C4-2B (cell line): ENCODE results near the gene TBC1D22A.

Experiments used
- CTCF ChIP-seq: fragments of 450-650 bp; conservative IDR thresholded peaks from 2 replicates; pipeline ENCODE4 v1.5.1; 2017; ENCODE audit warnings: mild to moderate bottlenecking
- ZFX ChIP-seq: fragments of 450-650 bp; IDR thresholded peaks from 2 replicates; pipeline ENCODE4 v1.6.1; 2017

DNA sequence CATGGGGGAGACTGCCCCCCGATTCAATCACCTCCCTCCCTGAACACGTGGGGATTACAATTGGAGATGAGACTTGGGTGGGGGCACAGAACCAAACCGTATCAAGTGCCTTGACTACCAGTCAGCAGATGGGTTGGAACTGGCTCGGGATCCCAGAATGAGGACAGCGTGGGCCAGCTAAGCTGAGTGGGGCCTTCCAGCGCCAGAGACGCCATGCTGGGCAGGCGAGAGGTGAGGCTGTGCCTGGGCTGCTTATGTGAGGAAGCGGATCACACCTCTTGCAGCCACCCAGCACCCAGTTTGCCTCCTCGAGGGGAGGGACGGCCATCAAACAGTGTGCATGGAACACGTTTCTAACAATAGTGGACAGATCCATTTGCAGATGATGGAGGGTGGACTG is 195.1 kb downstream of the TBC1D22A start:
- TF ChIP-seq CTCF (no peak), ZFX (no peak)
